Testis (tissue), 2 donors: ENCODE results near the gene ARHGAP22.

Experiments used
- CTCF ChIP-seq, 3 experiments: fragments of 450-650 bp in 2 of 3; fragments of 200-600 bp in 1 of 3; sonication (generic) in 1 of 3; IDR thresholded peaks; one replicate each; pipeline ENCODE4 v1.5.1; 2016 to 2019; ENCODE audit warnings: antibody characterized with exemption in 3 of 3, mild to moderate bottlenecking in 2 of 3, moderate library complexity in 1 of 3
- POLR2A ChIP-seq: fragments of 450-650 bp; IDR thresholded peaks from one replicate; pipeline ENCODE4 v1.6.1; 2017; ENCODE audit warnings: antibody characterized with exemption, mild to moderate bottlenecking, moderate library complexity

GRCh38 chr10:48594803-48595538 lies 9.9 kb downstream of the ARHGAP22 start:
- TF ChIP-seq POLR2A (no peak), CTCF (IDR thresholded peaks at IDR 0.05) (no peak)
